B cell (primary cell): ENCODE results near the gene IPO13. TPM values are rescaled to one million over a fixed set of nuclear protein-coding genes. Genes with fewer than 3 reads are reported as not detected.

ENCODE experiments used
- ATAC-seq: fragments of 200-7000 bp; cut with Tn5 transposase; one replicate; pipeline ENCODE4 v1.10.0; 2021; ENCODE audit warnings: low read depth, mild to moderate bottlenecking, moderate number of reproducible peaks, moderate library complexity
- CTCF ChIA-PET: fragments of 350-600 bp; sonication (Branson Sonifier 250); formaldehyde crosslinking; loops from one replicate; lab custom pipeline; 2021; ENCODE audit warnings: antibody characterized with exemption, inconsistent platforms; lab: Charles Lee
- POLR2A ChIA-PET: fragments of 350-600 bp; sonication (Branson Sonifier 250); formaldehyde crosslinking; loops from one replicate; lab custom pipeline; 2021; ENCODE audit warnings: antibody characterized with exemption; lab: Charles Lee
- DNase-seq: peaks from one replicate; pipeline ENCODE4 v3.0.0; 2013
- H2AFZ ChIP-seq: 2 replicates; pipeline ENCODE4 v1.6.1; 2012; ENCODE audit warnings: mild to moderate bottlenecking, low read depth, low read length; ENCODE audit not compliant: insufficient read depth, poor library complexity, severe bottlenecking
- H3K27ac ChIP-seq, 2 donors: 1 replicate in 1 of 2; 2 replicates in 1 of 2; pipeline ENCODE4 v1.5.1; 2012 to 2013; ENCODE audit warnings: low read length in 2 of 2, mild to moderate bottlenecking in 2 of 2, moderate library complexity in 1 of 2
- H3K27me3 ChIP-seq, 4 experiments: fragments of 200-600 bp in 1 of 4; sonication (generic) in 1 of 4; replicated peaks in 1 of 4; 1 replicate in 2 of 4; 2 replicates in 2 of 4; pipeline versions ENCODE4 v1.6.1 to v1.7.0; 2013 to 2016; ENCODE audit warnings: low read length in 3 of 4, mild to moderate bottlenecking in 2 of 4, mixed read lengths in 1 of 4, moderate library complexity in 1 of 4; ENCODE audit not compliant: insufficient read depth in 4 of 4, control insufficient read depth in 3 of 4; ENCODE audit errors: control extremely low read depth in 1 of 4
- H3K36me3 ChIP-seq, 2 experiments: replicated peaks in 1 of 2; 1 replicate in 1 of 2; 2 replicates in 1 of 2; pipeline versions ENCODE4 v1.6.1 to v1.7.1; 2013; ENCODE audit warnings: low read length in 1 of 2; ENCODE audit not compliant: insufficient read depth in 2 of 2, control insufficient read depth in 1 of 2; ENCODE audit errors: control extremely low read depth in 1 of 2, extremely low read depth in 1 of 2
- H3K4me1 ChIP-seq, 2 donors: fragments of 200-600 bp in 1 of 2; sonication (generic) in 1 of 2; 1 replicate in 1 of 2; 2 replicates in 1 of 2; pipeline versions ENCODE4 v1.5.1 to v1.6.1; 2013 to 2017; ENCODE audit warnings: low read length in 2 of 2; ENCODE audit not compliant: control insufficient read depth in 2 of 2, insufficient read depth in 2 of 2
- H3K4me2 ChIP-seq: replicated peaks from 2 replicates; pipeline ENCODE3; 2012; ENCODE audit warnings: mild to moderate bottlenecking, low read depth, low read length; ENCODE audit not compliant: poor library complexity, severe bottlenecking
- H3K4me3 ChIP-seq, 5 experiments: fragments of 200-600 bp in 1 of 5; sonication (generic) in 1 of 5; 1 replicate in 3 of 5; 2 replicates in 2 of 5; pipeline versions ENCODE4 v1.5.1 to v1.7.0; 2011 to 2016; ENCODE audit warnings: low read length in 4 of 5, mild to moderate bottlenecking in 4 of 5, low read depth in 2 of 5, control low read depth in 1 of 5, moderate library complexity in 1 of 5; ENCODE audit not compliant: insufficient read depth in 1 of 5; ENCODE audit errors: control extremely low read depth in 1 of 5, extremely low read depth in 1 of 5
- H3K79me2 ChIP-seq: fragments of 200-600 bp; sonication (generic); one replicate; pipeline ENCODE4 v1.6.0; 2016; ENCODE audit warnings: low read length; ENCODE audit not compliant: control insufficient read depth, insufficient read depth
- H3K9ac ChIP-seq: fragments of 200-600 bp; sonication (generic); 2 replicates; pipeline ENCODE4 v1.6.1; 2017; ENCODE audit warnings: mild to moderate bottlenecking, low read length, moderate library complexity
- H3K9me3 ChIP-seq, 3 donors: one replicate each; pipeline versions ENCODE4 v1.6.1 to v1.7.1; 2013; ENCODE audit warnings: low read length in 2 of 3; ENCODE audit not compliant: control insufficient read depth in 2 of 3, insufficient read depth in 1 of 3; ENCODE audit errors: control extremely low read depth in 1 of 3
- H4K20me1 ChIP-seq: 2 replicates; pipeline ENCODE4 v1.6.0; 2012; ENCODE audit warnings: mild to moderate bottlenecking, low read length; ENCODE audit not compliant: insufficient read depth, control insufficient read depth, poor library complexity, severe bottlenecking
- H3K27ac Mint-ChIP-seq: one replicate; pipeline ENCODE4 v1.8.0; 2021; ENCODE audit warnings: mixed read lengths
- H3K27me3 Mint-ChIP-seq: one replicate; pipeline ENCODE4 v1.8.0; 2021; ENCODE audit warnings: mixed read lengths
- H3K4me1 Mint-ChIP-seq: one replicate; pipeline ENCODE4 v1.8.0; 2021; ENCODE audit warnings: mixed read lengths
- H3K4me3 Mint-ChIP-seq: one replicate; pipeline ENCODE4 v1.8.0; 2021; ENCODE audit warnings: mixed read lengths
- H3K9me3 Mint-ChIP-seq: one replicate; pipeline ENCODE4 v1.8.0; 2022; ENCODE audit warnings: mixed read lengths; ENCODE audit not compliant: insufficient read depth
- EZH2 ChIP-seq: IDR thresholded peaks from 2 replicates; pipeline ENCODE4 v1.6.1; 2012; ENCODE audit warnings: borderline replicate concordance, low read depth, mild to moderate bottlenecking, moderate library complexity, low read length; ENCODE audit not compliant: insufficient read depth, poor library complexity, severe bottlenecking
- WGBS: methylation state at CpG from one replicate; pipeline ENCODE4 v1.1.5; 2013; ENCODE audit warnings: missing lambda C conversion rate; ENCODE audit not compliant: insufficient coverage; 5-methylcytosine and 5-hydroxymethylcytosine counted together
- intact Hi-C: fragments of 100-400 bp; cut with micrococcal nuclease; formaldehyde crosslinking; loops from one replicate; pipeline ENCODE4 v1.10.0; 2022
- polyA plus RNA-seq: library from polyadenylated mRNA; depleted of rRNA; stranded (reverse); fragments of >200 nt; gene quantifications from 2 replicates; pipeline ENCODE4 v1.2.3, GENCODE V29; 2012
- total RNA-seq, 2 donors: library from RNA; stranded (reverse); fragments of 120-200 nt in 1 of 2; gene quantifications; 1 replicate in 1 of 2; 2 replicates in 1 of 2; pipeline versions ENCODE4 v1.2.3 to v1.2.4, GENCODE V29; 2013 to 2022
- TF ChIP-seq, protein P1 (sequence below): fragments of 200-600 bp; IDR thresholded peaks from one replicate; pipeline ENCODE4 v1.8.0; 2022; ENCODE audit warnings: antibody characterized with exemption, mild to moderate bottlenecking

Gene IPO13
- total and polyA plus RNA-seq, 2 donors (not counting 1 experiment from before 2014, with no cell fraction given) = 18.7 to 19.7 TPM

DNA sequence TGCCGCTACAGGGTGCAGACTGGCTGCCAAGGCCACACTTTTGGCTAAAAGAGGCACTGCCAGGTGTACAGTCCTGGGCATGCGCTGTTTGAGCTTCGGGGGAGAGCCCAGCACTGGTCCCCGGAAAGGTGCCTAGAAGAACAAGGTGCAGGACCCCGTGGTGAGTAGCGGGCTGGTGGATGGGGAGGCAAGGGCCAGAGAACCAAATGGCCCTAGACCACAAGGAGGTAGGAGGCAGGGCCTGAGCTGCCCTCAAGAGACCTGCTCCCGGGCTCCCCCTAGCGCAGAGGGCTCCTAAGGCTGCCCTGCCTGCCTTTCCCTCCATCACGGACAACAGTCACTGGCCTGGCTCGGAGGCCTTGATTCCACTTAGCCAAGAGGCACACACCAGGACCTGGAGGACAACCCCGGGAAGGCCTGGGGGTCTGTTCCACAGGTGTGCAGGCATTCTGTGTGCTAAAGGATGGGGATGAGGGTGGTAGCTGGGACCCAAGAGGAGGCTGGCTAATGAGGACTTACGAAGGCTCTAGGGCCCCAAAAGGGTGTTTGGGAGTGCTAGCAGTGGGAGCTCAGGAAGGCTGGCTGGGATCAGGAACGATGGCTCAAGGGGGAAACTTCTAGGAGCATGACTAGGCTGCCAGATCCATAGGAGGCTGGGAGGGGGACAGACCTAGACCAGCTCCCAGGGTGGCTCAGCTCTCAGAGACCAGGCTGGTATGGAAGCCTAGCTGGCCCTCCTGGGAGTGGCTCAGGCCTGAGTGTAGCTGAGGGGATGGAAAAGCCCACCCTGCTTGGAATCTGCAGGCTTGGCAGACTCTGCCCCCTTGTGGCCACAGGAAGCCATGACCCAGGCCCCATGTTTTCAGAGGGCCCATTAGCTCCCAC, 12.4 kb upstream of the IPO13 start:
- ChIA-PET POLR2A (interaction anchor here (1.2 kb wide), 1 partner anchor 695 kb away, joined by 3 read pairs; no protein-coding TSS in a partner anchor), CTCF (interaction anchor here (0.6 to 10.3 kb wide), 34 partner anchors 9 to 1513 kb away, joined by 3 to 118 read pairs (median 4); partner anchors contain the start of genes ATP6V0B, DPH2, IPO13 and PTPRF)
- intact Hi-C loops = loop anchor here (5.0 kb wide), 1 partner anchor 113 kb away; no protein-coding TSS in a partner anchor
- DNase-seq (peak; percentile 66), ATAC-seq (peak; percentile 59)
- Histone ChIP-seq H3K79me2 (no peaks in the 10 kb centered on the region), H4K20me1 (no peaks in the 10 kb centered on the region), H3K27ac (no peak overlapping the region), H3K27me3 (peaks cover 0 to 44% (median 26%) of the 10 kb centered on the region in 4 experiments), H3K4me3 (no peak overlapping the region), H2AFZ (peak overlapping the region; percentile 55), H3K36me3 (no peaks in the 10 kb centered on the region), H3K4me1 (peaks cover 29 to 30% of the 10 kb centered on the region in 2 donors), H3K9ac (peak overlapping the region; percentile 44), H3K9me3 (peaks cover 0 to 14% (median 0%) of the 10 kb centered on the region in 3 donors), H3K4me2 (peak overlapping the region; percentile 70)
- TF ChIP-seq, protein P1, sequence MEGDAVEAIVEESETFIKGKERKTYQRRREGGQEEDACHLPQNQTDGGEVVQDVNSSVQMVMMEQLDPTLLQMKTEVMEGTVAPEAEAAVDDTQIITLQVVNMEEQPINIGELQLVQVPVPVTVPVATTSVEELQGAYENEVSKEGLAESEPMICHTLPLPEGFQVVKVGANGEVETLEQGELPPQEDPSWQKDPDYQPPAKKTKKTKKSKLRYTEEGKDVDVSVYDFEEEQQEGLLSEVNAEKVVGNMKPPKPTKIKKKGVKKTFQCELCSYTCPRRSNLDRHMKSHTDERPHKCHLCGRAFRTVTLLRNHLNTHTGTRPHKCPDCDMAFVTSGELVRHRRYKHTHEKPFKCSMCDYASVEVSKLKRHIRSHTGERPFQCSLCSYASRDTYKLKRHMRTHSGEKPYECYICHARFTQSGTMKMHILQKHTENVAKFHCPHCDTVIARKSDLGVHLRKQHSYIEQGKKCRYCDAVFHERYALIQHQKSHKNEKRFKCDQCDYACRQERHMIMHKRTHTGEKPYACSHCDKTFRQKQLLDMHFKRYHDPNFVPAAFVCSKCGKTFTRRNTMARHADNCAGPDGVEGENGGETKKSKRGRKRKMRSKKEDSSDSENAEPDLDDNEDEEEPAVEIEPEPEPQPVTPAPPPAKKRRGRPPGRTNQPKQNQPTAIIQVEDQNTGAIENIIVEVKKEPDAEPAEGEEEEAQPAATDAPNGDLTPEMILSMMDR = peak; percentile 69
- no peak for TF ChIP-seq EZH2
- Mint-ChIP-seq H3K4me1 (peaks cover 21% of the 10 kb centered on the region), H3K9me3 (no peaks in the 10 kb centered on the region), H3K27me3 (peaks cover 26% of the 10 kb centered on the region), H3K27ac (no peak overlapping the region), H3K4me3 (peak overlapping the region; percentile 41)
- 32% methylated on average over 13 of the region's 13 CpGs for WGBS

DNA sequence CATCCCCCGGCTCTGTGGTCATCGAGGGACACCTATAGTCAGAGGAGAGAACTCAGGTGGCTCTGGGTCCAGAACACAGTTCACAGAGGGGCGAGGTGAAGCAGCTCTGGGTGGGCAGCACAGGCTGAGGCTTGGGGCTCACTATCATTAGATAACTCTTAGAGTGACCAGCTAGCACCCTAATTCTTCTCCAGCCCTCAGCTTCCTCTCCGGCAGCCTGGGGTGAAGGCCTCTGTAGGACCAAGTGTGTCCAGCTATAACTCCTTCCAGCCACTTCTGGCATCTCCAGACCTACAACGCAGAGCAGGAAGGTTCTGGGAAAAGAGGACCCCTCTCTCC, 11.8 kb upstream of the IPO13 start:
- ATAC-seq (no peak), DNase-seq (no peak)
- intact Hi-C loops = loop anchor here (5.0 kb wide), 1 partner anchor 112 kb away; no protein-coding TSS in a partner anchor
- H3K27ac ChIP-seq = no peak overlapping the region
- H3K4me3 ChIP-seq = no peak overlapping the region
- no peaks in the 10 kb centered on the region for H3K36me3 ChIP-seq
- H2AFZ ChIP-seq = no peak overlapping the region
- H3K4me1 ChIP-seq = peaks cover 29 to 30% of the 10 kb centered on the region in 2 donors
- peaks cover 0 to 44% (median 26%) of the 10 kb centered on the region in 4 experiments for H3K27me3 ChIP-seq
- Mint-ChIP-seq H3K27ac (no peak overlapping the region), H3K27me3 (peaks cover 26% of the 10 kb centered on the region), H3K4me1 (peaks cover 21% of the 10 kb centered on the region), H3K4me3 (no peak overlapping the region), H3K9me3 (no peaks in the 10 kb centered on the region)
- WGBS = 60% methylated on average over 4 of the region's 5 CpGs
- H3K79me2 ChIP-seq = no peaks in the 10 kb centered on the region
- H3K4me2 ChIP-seq = no peak overlapping the region
- peaks cover 0 to 14% (median 0%) of the 10 kb centered on the region in 3 donors for H3K9me3 ChIP-seq
- H3K9ac ChIP-seq = no peak overlapping the region
- TF ChIP-seq, protein P1 = no peak
- no peak for TF ChIP-seq EZH2
- POLR2A ChIA-PET = no interaction called here
- CTCF ChIA-PET = interaction anchor here (0.5 to 10.3 kb wide), 30 partner anchors 9 to 1514 kb away, joined by 3 to 118 read pairs (median 4); partner anchors contain the start of genes ATP6V0B, IPO13, PTPRF and ST3GAL3
- H4K20me1 ChIP-seq = no peaks in the 10 kb centered on the region
